C4-2B (cell line): ENCODE measurements around the gene QSOX2.

Source experiments
- H3K27ac ChIP-seq: fragments of 450-650 bp; 2 replicates; pipeline ENCODE4 v1.5.1; 2017
- CTCF ChIP-seq: fragments of 450-650 bp; conservative IDR thresholded peaks from 2 replicates; pipeline ENCODE4 v1.5.1; 2017; ENCODE audit warnings: mild to moderate bottlenecking
- ZFX ChIP-seq: fragments of 450-650 bp; IDR thresholded peaks from 2 replicates; pipeline ENCODE4 v1.6.1; 2017

QSOX2 gene

GRCh38 chr9:136216541-136217244 lies 28.9 kb downstream of the QSOX2 start:
- no peak overlapping the region for H3K27ac ChIP-seq
- no peak for TF ChIP-seq ZFX
- TF ChIP-seq CTCF = no peak

- no peak overlapping the region for H3K27ac ChIP-seq
- TF ChIP-seq ZFX (no peak), CTCF (no peak)
Observed at GRCh38 chr9:136213733-136214132, 31.9 kb downstream of the QSOX2 start.

GRCh38 chr9:136212345-136212950 lies 33.2 kb downstream of the QSOX2 start:
- no peak overlapping the region for H3K27ac ChIP-seq
- TF ChIP-seq ZFX = no peak
- TF ChIP-seq CTCF = no peak

- TF ChIP-seq ZFX = no peak
- TF ChIP-seq CTCF = no peak
Observed at GRCh38 chr9:136211441-136212344, 33.9 kb downstream of the QSOX2 start.

GRCh38 chr9:136211006-136211405 lies 34.6 kb downstream of the QSOX2 start:
- H3K27ac ChIP-seq = no peak overlapping the region
- no peak for TF ChIP-seq ZFX
- no peak for TF ChIP-seq CTCF

More at GRCh38 chr9:136211441-136212344, 33.9 kb downstream of the QSOX2 start:
- no peak overlapping the region for H3K27ac ChIP-seq

- TF ChIP-seq CTCF (no peak), ZFX (no peak)
Observed at GRCh38 chr9:136210276-136210675, 35.3 kb downstream of the QSOX2 start.

GRCh38 chr9:136209786-136210185 lies 35.8 kb downstream of the QSOX2 start:
- H3K27ac ChIP-seq = no peak overlapping the region
- TF ChIP-seq CTCF (no peak), ZFX (no peak)

More at GRCh38 chr9:136210276-136210675, 35.3 kb downstream of the QSOX2 start:
- H3K27ac ChIP-seq = no peak overlapping the region
